HG03521 (cell line): ENCODE measurements around the gene SLC25A6.
"Not testable (repeated sequence)": the region's sequence is repeated elsewhere in the genome, so short reads cannot be mapped to it uniquely, and the experiment has no call there.

Experiments
- ATAC-seq: cut with Tn5 transposase; IDR thresholded peaks from one replicate; pipeline ENCODE4 v1.9.1; 2021; ENCODE audit warnings: mild to moderate bottlenecking, moderate library complexity; ENCODE audit not compliant: unreplicated experiment

Gene SLC25A6

DNA sequence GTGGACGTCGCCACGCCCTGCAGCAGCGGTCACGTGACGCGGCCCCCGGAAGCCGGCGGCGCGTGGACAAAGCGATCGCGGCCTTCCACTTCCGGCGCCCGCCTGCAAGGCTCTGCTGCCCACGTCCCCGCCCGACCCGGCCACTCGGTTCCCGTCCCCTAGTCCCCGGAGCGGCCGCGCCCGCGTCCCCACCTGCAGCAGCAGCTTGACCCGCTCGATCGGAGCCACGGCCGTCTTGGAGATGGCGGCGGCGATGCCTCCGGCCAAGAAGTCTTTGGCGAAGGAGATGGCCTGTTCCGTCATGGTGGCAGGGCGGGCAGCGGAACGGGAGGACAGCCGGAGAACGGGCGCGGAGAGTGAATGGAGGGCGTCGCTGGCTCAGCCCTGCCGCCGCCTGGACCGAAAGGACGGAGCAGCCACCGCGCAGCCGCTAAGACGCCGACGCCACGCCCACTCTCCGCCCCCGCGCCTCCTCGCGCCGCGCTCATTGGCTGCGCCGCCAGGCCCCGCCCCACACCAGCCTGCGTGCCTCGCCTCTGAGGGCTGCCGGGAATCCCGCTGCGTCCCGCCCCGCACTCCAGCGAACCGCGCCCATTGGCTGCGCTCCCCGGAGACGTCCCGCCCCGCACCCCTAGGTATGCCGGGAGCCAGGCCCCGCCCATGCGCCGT, at the start of gene SLC25A6:
Gene SLC25A6 (minus strand): TSS at position 407 of the 669 bp plus-strand sequence. CDS start 104 bp downstream, at position 303.
- peak; percentile 94 for ATAC-seq

GRCh38 chrX:1440506-1440905, 48.6 kb upstream of the SLC25A6 start:
- no peak for ATAC-seq

GRCh38 chrX:1435241-1435895, 43.5 kb upstream of the SLC25A6 start:
- ATAC-seq = no peak

DNA sequence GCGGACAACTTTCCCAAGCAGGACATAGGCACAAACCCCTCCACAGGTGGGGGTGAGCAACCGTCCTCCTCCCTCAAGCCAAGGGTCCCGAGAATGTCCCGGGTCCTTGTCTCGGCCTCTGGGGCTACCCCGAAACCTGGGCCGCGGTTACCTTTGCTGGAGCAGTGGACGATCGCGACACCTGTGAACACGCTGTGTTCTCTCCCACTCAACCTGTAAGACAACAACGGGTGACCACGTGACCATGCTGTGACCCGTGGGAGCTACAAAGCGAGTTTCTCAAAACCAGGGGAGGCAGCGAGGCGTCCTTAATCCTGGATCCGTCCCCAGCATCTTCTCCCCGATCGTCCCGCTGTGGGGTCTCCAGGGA, 42.9 kb upstream of the SLC25A6 start:
- ATAC-seq = no peak

GRCh38 chrX:1433646-1434357, 41.9 kb upstream of the SLC25A6 start:
- ATAC-seq = no peak

DNA sequence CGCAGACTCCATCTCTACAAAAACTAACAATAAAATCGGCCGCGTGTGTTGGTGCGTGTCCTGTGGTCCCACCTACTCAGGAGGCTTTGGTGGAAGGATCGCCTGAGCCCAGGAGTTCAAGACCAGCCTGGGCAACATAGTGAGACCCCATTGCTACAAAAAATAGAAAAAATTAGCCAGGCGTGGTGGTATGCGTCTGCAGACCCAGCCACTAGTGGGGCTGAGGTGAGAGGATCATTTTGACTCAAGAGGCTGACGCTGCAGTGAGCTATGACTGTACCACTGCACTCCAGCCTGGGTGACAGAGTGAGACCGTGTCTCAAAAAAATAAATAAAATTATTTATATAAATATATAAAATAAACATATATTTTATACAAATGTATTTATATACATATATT, 38.5 kb upstream of the SLC25A6 start:
- no peak for ATAC-seq

DNA sequence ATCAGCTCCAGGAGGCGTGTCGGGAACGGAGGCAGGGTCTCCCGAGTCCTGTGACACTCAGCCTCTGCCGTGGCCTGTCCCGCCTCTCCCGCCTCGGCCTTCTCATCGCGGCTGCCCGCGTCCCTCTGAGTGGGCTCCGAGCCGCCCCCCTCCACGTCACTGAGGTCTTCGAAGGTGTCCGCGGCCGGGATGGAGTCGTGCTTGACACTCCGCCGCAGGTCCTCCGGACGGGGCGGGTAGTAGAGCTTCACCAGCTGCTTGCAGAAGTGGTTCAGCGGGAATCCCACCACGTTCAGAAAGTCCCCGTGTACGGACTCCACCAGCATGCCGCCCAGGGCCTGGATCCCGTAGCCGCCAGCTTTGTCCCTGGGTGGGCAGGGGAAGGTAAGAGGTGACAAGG, 35.8 kb upstream of the SLC25A6 start:
- no peak for ATAC-seq

GRCh38 chrX:1426321-1426720, 34.4 kb upstream of the SLC25A6 start:
- ATAC-seq = not testable (repeated sequence)

- ATAC-seq = no peak
These were observed 33.5 kb upstream of the SLC25A6 start for GRCh38 chrX:1425381-1425780.

GRCh38 chrX:1424147-1424851, 32.4 kb upstream of the SLC25A6 start:
- no peak for ATAC-seq

- no peak for ATAC-seq
These were observed 31.3 kb upstream of the SLC25A6 start for GRCh38 chrX:1423215-1423614.

GRCh38 chrX:1422135-1422465, 30.2 kb upstream of the SLC25A6 start:
- ATAC-seq = no peak

GRCh38 chrX:1421433-1422134, 29.7 kb upstream of the SLC25A6 start:
- ATAC-seq = no peak

DNA sequence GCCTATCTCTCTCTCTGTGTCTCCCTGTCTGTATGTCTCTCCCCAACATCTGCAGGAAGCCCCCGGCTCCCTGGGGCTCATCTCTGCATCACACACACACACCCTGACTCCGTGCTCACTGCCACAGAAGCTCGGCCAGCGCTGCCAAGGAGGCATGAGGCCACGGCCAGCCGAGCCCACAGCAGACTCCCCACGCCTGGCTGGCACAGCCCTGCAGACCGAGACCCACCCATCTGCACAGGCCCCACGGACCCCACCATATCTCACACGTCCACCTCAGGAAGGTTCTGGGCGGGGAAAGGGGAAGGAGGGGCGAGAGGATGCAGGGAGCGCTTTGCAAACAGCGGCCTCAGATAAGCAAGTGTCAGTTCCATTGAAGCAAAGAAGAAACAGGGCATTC, 28.5 kb upstream of the SLC25A6 start:
- ATAC-seq = no peak

DNA sequence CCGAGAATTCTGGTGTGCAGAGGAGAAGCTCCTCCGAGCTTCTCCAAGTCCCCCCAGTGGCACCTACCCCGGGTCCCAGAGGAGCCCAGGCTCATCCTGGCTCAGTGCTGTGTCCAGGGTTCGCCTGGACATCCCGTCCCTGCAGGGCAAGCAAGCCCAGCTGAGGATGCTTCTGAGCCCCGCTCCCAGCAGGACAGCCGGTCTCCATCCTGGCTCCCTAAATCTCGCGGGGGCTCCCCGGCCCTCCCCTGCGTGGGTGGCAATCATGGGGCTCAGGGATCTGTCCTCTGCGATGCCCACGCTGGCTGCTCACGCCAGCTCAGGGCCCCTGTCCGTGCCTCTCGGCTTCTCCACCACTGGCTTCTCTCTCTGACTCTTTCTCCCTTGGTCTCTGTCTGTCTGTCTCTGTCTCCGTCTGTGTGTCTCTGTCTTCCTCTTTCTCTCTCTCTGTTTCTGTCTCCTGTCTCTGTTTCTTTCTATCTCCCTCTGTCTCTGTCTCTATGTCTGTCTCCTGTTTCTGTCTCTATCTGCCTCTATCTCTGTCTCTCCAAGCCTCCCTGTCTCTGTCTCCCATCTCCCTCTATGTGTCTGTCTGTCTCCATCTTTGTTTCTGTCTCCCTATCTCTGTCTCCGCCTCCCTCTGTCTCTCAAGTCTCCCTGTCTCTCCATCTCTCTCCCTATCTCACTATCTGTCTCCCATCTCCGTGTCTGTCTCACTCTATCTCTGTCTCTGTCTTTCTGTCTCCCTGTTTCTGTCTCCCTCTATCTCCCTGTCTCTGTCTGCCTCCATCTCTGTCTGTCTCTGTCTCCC, 27.8 kb upstream of the SLC25A6 start:
- ATAC-seq = no peak

DNA sequence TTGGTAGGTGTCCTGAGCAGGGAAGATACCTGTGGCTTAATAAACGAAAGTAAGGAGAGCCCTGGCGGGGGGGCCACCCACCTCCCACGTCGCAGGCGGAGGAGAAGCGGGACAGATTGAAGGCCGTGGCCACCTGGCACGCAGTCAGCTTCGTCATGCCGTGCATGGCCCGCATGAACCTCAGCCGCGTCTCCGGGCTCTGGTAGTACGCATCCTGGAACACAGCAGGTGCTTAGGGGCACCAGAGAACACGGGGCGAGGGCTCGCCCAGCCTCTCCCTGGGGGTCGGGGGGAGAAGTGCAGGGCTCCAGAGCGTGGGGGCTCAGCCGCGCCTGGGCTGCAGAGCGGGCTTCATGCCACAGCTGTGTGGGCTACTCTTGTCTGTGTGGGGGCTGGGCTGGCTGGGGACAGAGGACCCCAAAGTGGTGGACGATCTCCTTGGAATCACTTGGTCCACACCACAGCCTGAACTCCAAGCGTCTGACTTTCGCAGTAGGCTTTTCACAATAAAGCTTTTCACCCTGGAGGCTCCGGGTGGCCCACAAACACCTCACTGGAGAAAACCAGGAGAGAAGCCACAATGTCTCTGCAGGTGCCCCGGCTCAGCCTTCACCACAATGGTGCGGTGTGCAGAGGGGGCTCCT, 27.1 kb upstream of the SLC25A6 start:
- ATAC-seq = no peak

GRCh38 chrX:1417921-1418771, 26.2 kb upstream of the SLC25A6 start:
- ATAC-seq = no peak

GRCh38 chrX:1416965-1417760, 25.2 kb upstream of the SLC25A6 start:
- ATAC-seq = no peak
